Fibroblast of mammary gland (primary cell): ENCODE results near the gene ATRIP.

ENCODE experiments used
- DNase-seq: peaks from one replicate; pipeline ENCODE4 v3.0.0-alpha.2; 2010; ENCODE audit warnings: low read depth
- H3K4me3 ChIP-seq: 2 replicates; pipeline ENCODE4 v1.5.1; 2011; ENCODE audit warnings: low read depth, mild to moderate bottlenecking, low read length, moderate library complexity; ENCODE audit not compliant: control insufficient read depth
- TF ChIP-seq, protein P1 (sequence below): conservative IDR thresholded peaks from 2 replicates; pipeline ENCODE4 v1.5.1; 2011; ENCODE audit warnings: low read depth, low read length, inconsistent platforms; ENCODE audit not compliant: control insufficient read depth, insufficient read depth

ATRIP gene

GRCh38 chr3:48406443-48407431 lies 39.8 kb upstream of the ATRIP start:
- DNase-seq, result no peak
- TF ChIP-seq, protein P1, sequence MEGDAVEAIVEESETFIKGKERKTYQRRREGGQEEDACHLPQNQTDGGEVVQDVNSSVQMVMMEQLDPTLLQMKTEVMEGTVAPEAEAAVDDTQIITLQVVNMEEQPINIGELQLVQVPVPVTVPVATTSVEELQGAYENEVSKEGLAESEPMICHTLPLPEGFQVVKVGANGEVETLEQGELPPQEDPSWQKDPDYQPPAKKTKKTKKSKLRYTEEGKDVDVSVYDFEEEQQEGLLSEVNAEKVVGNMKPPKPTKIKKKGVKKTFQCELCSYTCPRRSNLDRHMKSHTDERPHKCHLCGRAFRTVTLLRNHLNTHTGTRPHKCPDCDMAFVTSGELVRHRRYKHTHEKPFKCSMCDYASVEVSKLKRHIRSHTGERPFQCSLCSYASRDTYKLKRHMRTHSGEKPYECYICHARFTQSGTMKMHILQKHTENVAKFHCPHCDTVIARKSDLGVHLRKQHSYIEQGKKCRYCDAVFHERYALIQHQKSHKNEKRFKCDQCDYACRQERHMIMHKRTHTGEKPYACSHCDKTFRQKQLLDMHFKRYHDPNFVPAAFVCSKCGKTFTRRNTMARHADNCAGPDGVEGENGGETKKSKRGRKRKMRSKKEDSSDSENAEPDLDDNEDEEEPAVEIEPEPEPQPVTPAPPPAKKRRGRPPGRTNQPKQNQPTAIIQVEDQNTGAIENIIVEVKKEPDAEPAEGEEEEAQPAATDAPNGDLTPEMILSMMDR, result no peak
- H3K4me3 ChIP-seq, result no peak overlapping the region

GRCh38 chr3:48407542-48408099 lies 38.9 kb upstream of the ATRIP start:
- DNase-seq, result no peak
- no peak overlapping the region for H3K4me3 ChIP-seq

DNA sequence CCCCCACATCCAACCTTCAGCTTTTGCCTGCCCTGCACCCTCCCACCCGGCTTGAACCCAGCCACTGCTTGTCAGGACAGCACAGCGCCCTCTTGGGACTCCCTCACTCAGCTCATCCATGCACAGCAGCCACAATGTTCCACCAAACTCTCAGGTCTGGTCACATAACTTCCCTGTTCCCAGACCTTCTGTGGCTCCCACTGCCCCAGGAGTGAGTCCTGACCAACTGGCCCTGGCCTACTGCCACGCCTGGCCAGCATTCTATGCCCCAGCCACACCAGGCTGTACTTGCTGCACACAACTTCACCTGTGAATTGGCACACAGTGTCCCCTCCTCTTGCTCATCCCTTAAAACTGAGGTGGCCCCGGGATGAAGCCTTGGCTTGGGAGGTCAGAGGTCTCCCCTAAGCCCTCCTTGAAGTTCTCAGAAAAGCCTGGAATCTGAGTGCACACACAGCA lies 37.7 kb upstream of the ATRIP start:
- DNase-seq, result no peak
- H3K4me3 ChIP-seq, result no peak overlapping the region
- TF ChIP-seq, protein P1, result no peak

More at GRCh38 chr3:48407542-48408099, 38.9 kb upstream of the ATRIP start:
- TF ChIP-seq, protein P1, result no peak

DNA sequence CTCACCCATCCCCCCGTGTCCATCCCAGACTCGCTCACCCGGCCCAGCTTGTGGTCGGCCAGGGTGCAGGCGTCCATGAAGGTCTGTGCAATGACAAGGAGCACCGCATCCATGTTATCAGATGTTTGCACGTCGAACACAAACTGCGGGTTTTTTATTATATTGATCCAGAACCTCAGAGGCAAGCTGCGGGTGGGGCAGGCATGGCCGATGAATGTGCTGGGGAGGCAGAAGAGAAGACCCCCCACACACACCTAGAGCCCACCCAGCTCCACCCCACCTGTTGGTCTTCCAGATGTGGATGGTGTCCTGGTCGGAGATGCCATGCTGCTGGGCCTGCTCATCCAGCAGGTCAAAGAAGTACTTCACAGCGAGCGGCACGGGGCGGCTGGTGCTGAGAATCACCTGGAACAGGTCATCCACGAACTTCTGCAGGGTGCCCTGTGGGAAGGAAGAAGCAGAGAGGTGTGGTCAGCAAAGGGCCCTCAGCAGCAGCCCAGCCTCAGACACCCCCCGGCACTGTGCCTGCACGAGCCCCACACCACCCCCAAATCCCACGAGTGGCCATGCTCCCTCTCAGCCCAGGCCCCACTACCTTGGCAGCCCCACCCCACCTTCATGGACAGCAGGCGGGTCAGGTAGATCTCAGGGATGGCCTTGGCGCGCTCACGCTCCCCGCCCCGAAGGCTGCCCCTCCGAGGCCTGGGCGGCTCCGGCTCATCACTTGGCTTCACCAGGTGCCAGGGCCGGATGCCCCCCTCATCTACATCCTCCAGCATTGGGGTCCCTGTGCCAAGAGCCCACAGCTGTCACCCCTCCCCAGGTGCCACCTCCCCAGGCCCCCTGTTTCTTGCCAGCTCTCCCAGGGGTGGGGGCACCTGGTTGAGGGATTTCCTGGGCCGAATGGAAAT lies 37.0 kb upstream of the ATRIP start:
- TF ChIP-seq, protein P1, result no peak
- no peak overlapping the region for H3K4me3 ChIP-seq
- DNase-seq, result no peak

GRCh38 chr3:48410205-48411040 lies 36.1 kb upstream of the ATRIP start:
- no peak overlapping the region for H3K4me3 ChIP-seq
- TF ChIP-seq, protein P1, result no peak
- DNase-seq, result no peak
